K562 (cell line): ENCODE measurements around the gene TMEM181. TPM values are rescaled to one million over a fixed set of nuclear protein-coding genes. Genes with fewer than 3 reads are reported as not detected.

Source experiments
- ATAC-seq: fragments of 200-7000 bp; cut with Tn5 transposase; 3 replicates; pipeline ENCODE4 v1.9.1; 2020; ENCODE audit warnings: moderate library complexity
- BruUV-seq: library from RNA; stranded (reverse); fragments of 400-500 nt; replicated peaks from 2 replicates; lab custom pipeline; 2021; lab: Mats Ljungman, UMichigan
- CTCF ChIA-PET: fragments of 300-600 bp; formaldehyde crosslinking; extraction: SDS; loops from one replicate; lab custom pipeline; 2021; ENCODE audit warnings: low intra/inter-chr PET ratio; lab: Yijun Ruan, JAX
- POLR2A ChIA-PET: fragments of 300-600, 350-650 bp; sonication (Branson Sonifier 250); formaldehyde crosslinking; extraction: SDS; loops from one replicate; lab custom pipeline; 2021; ENCODE audit warnings: antibody characterized with exemption, inconsistent platforms; lab: Yijun Ruan, JAX
- DNase-seq, 4 experiments: peaks; one replicate each; pipeline versions ENCODE4 v3.0.0 to v3.0.0-alpha.2; 2011 to 2018; ENCODE audit warnings: low spot score in 3 of 4, mixed read lengths in 3 of 4; ENCODE audit errors: extremely low read depth in 1 of 4
- FAIRE-seq: peaks from 2 replicates; lab custom pipeline; 2011; peaks lifted over from hg19 to GRCh38; lab: Jason Lieb, UNC
- H2AFZ ChIP-seq: 2 replicates; pipeline ENCODE4 v1.6.0; 2011; ENCODE audit warnings: low read depth, low read length, control low read depth, inconsistent platforms
- H3K27ac ChIP-seq: fragments of 200-600 bp; 3 replicates; pipeline ENCODE4 v1.8.0; 2011; ENCODE audit warnings: low read depth, mild to moderate bottlenecking, control low read depth, inconsistent platforms, low read length, moderate library complexity, mixed read lengths; ENCODE audit errors: extremely low read depth
- H3K27me3 ChIP-seq, 2 experiments: fragments of 300-600 bp in 1 of 2; 2 replicates in 1 of 2; 3 replicates in 1 of 2; pipeline versions ENCODE4 v1.6.0 to v1.8.0; 2011; ENCODE audit warnings: inconsistent platforms in 2 of 2, low read length in 2 of 2, mild to moderate bottlenecking in 1 of 2, mixed read lengths in 1 of 2, moderate library complexity in 1 of 2; ENCODE audit not compliant: control insufficient read depth in 2 of 2, insufficient read depth in 2 of 2
- H3K36me3 ChIP-seq: fragments of 300-600 bp; 3 replicates; pipeline ENCODE4 v1.8.0; 2011; ENCODE audit warnings: mild to moderate bottlenecking, low read length, inconsistent platforms; ENCODE audit not compliant: control insufficient read depth, insufficient read depth
- H3K4me1 ChIP-seq, 2 experiments: fragments of 200-600 bp in 1 of 2; replicated peaks in 1 of 2; 2 replicates in 1 of 2; 3 replicates in 1 of 2; pipeline versions ENCODE4 v1.5.1 to v1.8.0; 2011; ENCODE audit warnings: inconsistent platforms in 2 of 2, low read length in 2 of 2, mild to moderate bottlenecking in 1 of 2, mixed read lengths in 1 of 2, moderate library complexity in 1 of 2; ENCODE audit not compliant: control insufficient read depth in 2 of 2, insufficient read depth in 2 of 2
- H3K4me2 ChIP-seq: 2 replicates; pipeline ENCODE4 v1.6.1; 2011; ENCODE audit warnings: low read length, control low read depth, inconsistent platforms, mixed read lengths; ENCODE audit not compliant: insufficient read depth
- H3K4me3 ChIP-seq: fragments of 200-600 bp; sonication (generic), shearing (Covaris generic); 2 replicates; pipeline ENCODE4 v1.5.1; 2016; ENCODE audit warnings: control low read depth, inconsistent platforms
- H3K79me2 ChIP-seq: fragments of 200-600 bp; 3 replicates; pipeline ENCODE4 v1.8.0; 2011; ENCODE audit warnings: low read length, inconsistent platforms; ENCODE audit not compliant: control insufficient read depth, insufficient read depth
- H3K9ac ChIP-seq, 2 experiments: 2 replicates each; pipeline versions ENCODE4 v1.6.0 to v1.6.1; 2011; ENCODE audit warnings: low read depth in 2 of 2, low read length in 2 of 2, control low read depth in 1 of 2, inconsistent platforms in 1 of 2, mild to moderate bottlenecking in 1 of 2, mixed read lengths in 1 of 2; ENCODE audit not compliant: insufficient read depth in 1 of 2
- H3K9me1 ChIP-seq: one replicate; pipeline ENCODE4 v1.6.0; 2011; ENCODE audit warnings: inconsistent platforms, mild to moderate bottlenecking, low read length, moderate library complexity; ENCODE audit not compliant: control insufficient read depth, insufficient read depth
- H3K9me3 ChIP-seq: replicated peaks from 2 replicates; pipeline ENCODE4 v1.5.1; 2011; ENCODE audit warnings: low read depth, low read length, inconsistent platforms; ENCODE audit not compliant: control insufficient read depth, insufficient read depth
- H4K20me1 ChIP-seq: replicated peaks from 2 replicates; pipeline ENCODE4 v1.6.1; 2011; ENCODE audit warnings: low read length, inconsistent platforms, mixed read lengths; ENCODE audit not compliant: control insufficient read depth, insufficient read depth
- COPS2 ChIP-seq: fragments of 450-650 bp; conservative IDR thresholded peaks from 2 replicates; pipeline ENCODE4 v1.6.1; 2016; ENCODE audit warnings: mild to moderate bottlenecking, moderate library complexity
- JUND ChIP-seq, 2 experiments: IDR thresholded peaks; 2 replicates in 1 of 2; 3 replicates in 1 of 2; pipeline ENCODE4 v1.6.1; 2011; ENCODE audit warnings: borderline replicate concordance in 2 of 2, low read depth in 2 of 2, low read length in 2 of 2, improper control_type of control experiment in 1 of 2, missing biosample characterization in 1 of 2, missing genetic modification characterization in 1 of 2, missing genetic modification reagents in 1 of 2
- ZNF354B ChIP-seq: fragments of 250-450 bp; sonication (Bioruptor Pico); IDR thresholded peaks from 2 replicates; pipeline ENCODE4 v1.4.0; 2020
- WGBS: fragments of 100-300 bp; shearing (Covaris generic); methylation state at CpG from one replicate; pipeline ENCODE4 v1.1.6; 2016; ENCODE audit warnings: low coverage, mixed read lengths; ENCODE audit not compliant: insufficient coverage; ENCODE audit errors: missing lambda C conversion rate; 5-methylcytosine and 5-hydroxymethylcytosine counted together
- in situ Hi-C: fragments of 300-500 bp; cut with MboI; formaldehyde crosslinking; loops from 4 replicates; pipeline ENCODE4 v1.15.0; 2018; ENCODE audit warnings: inconsistent platforms, mixed read lengths
- intact Hi-C: fragments of 100-400 bp; cut with micrococcal nuclease; formaldehyde crosslinking; loops from 2 replicates; pipeline ENCODE4 v1.14.2; 2022
- polyA plus RNA-seq, 8 experiments: library from polyadenylated mRNA; depleted of rRNA in 4 of 8; stranded (reverse) in 5 of 8; unstranded in 3 of 8; fragments of >200 nt; fragmentation: Nextera tagmentation in 2 of 8; fragmentation: Illumina TruSeq in 1 of 8; extraction: Ambion mirVana in 2 of 8; extraction: Trizol in 1 of 8; gene quantifications; 2 replicates each; pipeline versions ENCODE4 v1.2.1 to v1.2.3, GENCODE V29; 2011 to 2014; ENCODE audit warnings: inconsistent platforms in 1 of 8, missing spikeins in 1 of 8
- total RNA-seq, 7 experiments: library from RNA; depleted of rRNA in 6 of 7; stranded (reverse); fragments of >200 nt in 6 of 7; fragmentation: Illumina TruSeq in 2 of 7; extraction: Trizol in 2 of 7; gene quantifications; 2 replicates each; pipeline versions ENCODE4 v1.2.1 to v1.2.3, GENCODE V29; 2011 to 2021; ENCODE audit warnings: low replicate concordance in 1 of 7
- TF ChIP-seq, protein P1 (sequence below), 2 experiments: IDR thresholded peaks; 2 replicates each; pipeline ENCODE4 v1.6.1; 2012; ENCODE audit warnings: improper control_type of control experiment in 2 of 2, low read depth in 2 of 2, low read length in 2 of 2, borderline replicate concordance in 1 of 2

TMEM181 gene
- total and polyA plus RNA-seq, 9 of the 15 experiments (the other 6 are each of a cell fraction or from before 2014, with no cell fraction given): 5.6 to 27.2 (median 19.9) TPM

- intact Hi-C loops: no loop called here
- POLR2A ChIA-PET: no interaction called here
- no peak for FAIRE-seq
Measured at GRCh38 chr6:158607411-158608170, 47.7 kb downstream of the TMEM181 start.

GRCh38 chr6:158608221-158608620 is 48.3 kb downstream of the TMEM181 start:
- peaks cover 96% of the 10 kb centered on the region for H3K36me3 ChIP-seq
- H3K4me2 ChIP-seq: no peak overlapping the region
- ATAC-seq (no peak), FAIRE-seq (no peak), DNase-seq (no peak)
- in situ Hi-C loops (no loop called here), intact Hi-C loops (no loop called here)
- 0 out of 3 replicates have a peak, but pooled peaks cover 4% of the 10 kb centered on the region for H3K79me2 ChIP-seq
- no peaks in the 10 kb centered on the region for H4K20me1 ChIP-seq
- CTCF ChIA-PET: interaction anchor here (1.2 kb wide), 1 partner anchor 387 kb away, joined by 3 read pairs; no protein-coding TSS in a partner anchor
- H3K9me1 ChIP-seq: no peaks in the 10 kb centered on the region
- TF ChIP-seq, protein P1, sequence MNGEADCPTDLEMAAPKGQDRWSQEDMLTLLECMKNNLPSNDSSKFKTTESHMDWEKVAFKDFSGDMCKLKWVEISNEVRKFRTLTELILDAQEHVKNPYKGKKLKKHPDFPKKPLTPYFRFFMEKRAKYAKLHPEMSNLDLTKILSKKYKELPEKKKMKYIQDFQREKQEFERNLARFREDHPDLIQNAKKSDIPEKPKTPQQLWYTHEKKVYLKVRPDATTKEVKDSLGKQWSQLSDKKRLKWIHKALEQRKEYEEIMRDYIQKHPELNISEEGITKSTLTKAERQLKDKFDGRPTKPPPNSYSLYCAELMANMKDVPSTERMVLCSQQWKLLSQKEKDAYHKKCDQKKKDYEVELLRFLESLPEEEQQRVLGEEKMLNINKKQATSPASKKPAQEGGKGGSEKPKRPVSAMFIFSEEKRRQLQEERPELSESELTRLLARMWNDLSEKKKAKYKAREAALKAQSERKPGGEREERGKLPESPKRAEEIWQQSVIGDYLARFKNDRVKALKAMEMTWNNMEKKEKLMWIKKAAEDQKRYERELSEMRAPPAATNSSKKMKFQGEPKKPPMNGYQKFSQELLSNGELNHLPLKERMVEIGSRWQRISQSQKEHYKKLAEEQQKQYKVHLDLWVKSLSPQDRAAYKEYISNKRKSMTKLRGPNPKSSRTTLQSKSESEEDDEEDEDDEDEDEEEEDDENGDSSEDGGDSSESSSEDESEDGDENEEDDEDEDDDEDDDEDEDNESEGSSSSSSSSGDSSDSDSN (IDR thresholded peaks at IDR 0.05; ENCODE audit: borderline replicate concordance in 1 of 2, low read depth in 2 of 2, low read length in 2 of 2): no peak
- no peak overlapping the region for H3K4me3 ChIP-seq
- peaks cover 0 to 4% of the 10 kb centered on the region in 2 experiments; a peak in 1 of 5 replicates for H3K4me1 ChIP-seq
- POLR2A ChIA-PET: interaction anchor here (0.6 kb wide), 1 partner anchor 22 kb away, joined by 3 read pairs; no protein-coding TSS in a partner anchor
- WGBS: 93% methylated on average over 10 of the region's 12 CpGs
- H3K9me3 ChIP-seq: no peaks in the 10 kb centered on the region
- no peaks in the 10 kb centered on the region for H3K27me3 ChIP-seq
- no peak overlapping the region for H3K27ac ChIP-seq
- H3K9ac ChIP-seq: 0 out of 4 replicates have a peak overlapping the region, but pooled peaks of 1 of the 2 experiments have one; percentile 6
- H2AFZ ChIP-seq: no peak overlapping the region
- BruUV-seq: no TSS peak

More at GRCh38 chr6:158607411-158608170, 47.7 kb downstream of the TMEM181 start:
- in situ Hi-C loops: no loop called here
- no peak overlapping the region for H2AFZ ChIP-seq
- H3K9me1 ChIP-seq: no peaks in the 10 kb centered on the region
- no peak overlapping the region for H3K4me2 ChIP-seq
- ATAC-seq (no peak), DNase-seq (no peak)
- H3K36me3 ChIP-seq: peaks cover 96% of the 10 kb centered on the region
- H3K4me1 ChIP-seq: peaks cover 0 to 4% of the 10 kb centered on the region in 2 experiments; a peak in 1 of 5 replicates
- no peaks in the 10 kb centered on the region for H3K9me3 ChIP-seq
- CTCF ChIA-PET: interaction anchor here (1.2 kb wide), 1 partner anchor 387 kb away, joined by 3 read pairs; no protein-coding TSS in a partner anchor
- no peak overlapping the region for H3K27ac ChIP-seq
- H3K4me3 ChIP-seq: no peak overlapping the region
- no TSS peak for BruUV-seq
- H4K20me1 ChIP-seq: no peaks in the 10 kb centered on the region
- H3K27me3 ChIP-seq: no peaks in the 10 kb centered on the region
- peak overlapping the region in 1 of 2 experiments; percentile 6; a peak in 1 of 4 replicates for H3K9ac ChIP-seq
- TF ChIP-seq JUND (IDR thresholded peaks at IDR 0.05; ENCODE audit: borderline replicate concordance, low read depth, low read length): no peak
- TF ChIP-seq JUND (tag; IDR thresholded peaks at IDR 0.05; ENCODE audit: borderline replicate concordance, low read depth, low read length): no peak
- no peak for TF ChIP-seq ZNF354B (CRISPR knock-in tag)
- TF ChIP-seq COPS2: no peak
- WGBS: 96% methylated on average over 14 of the region's 14 CpGs
- 0 out of 3 replicates have a peak, but pooled peaks cover 4% of the 10 kb centered on the region for H3K79me2 ChIP-seq
